C4-2B (cell line): ENCODE measurements around the gene CXXC5.

Experiments
- CTCF ChIP-seq: fragments of 450-650 bp; conservative IDR thresholded peaks from 2 replicates; pipeline ENCODE4 v1.5.1; 2017; ENCODE audit warnings: mild to moderate bottlenecking
- ZFX ChIP-seq: fragments of 450-650 bp; IDR thresholded peaks from 2 replicates; pipeline ENCODE4 v1.6.1; 2017

GRCh38 chr5:139685886-139686285 lies 37.7 kb downstream of the CXXC5 start:
- TF ChIP-seq CTCF (no peak), ZFX (no peak)
